ENCODE results near the gene WDFY3. TPM values are rescaled to one million over a fixed set of nuclear protein-coding genes. Genes with fewer than 3 reads are reported as not detected.

WDFY3 gene
- total RNA-seq, 1 donor from 2014 or later, result 55.8 TPM

GRCh38 chr4:84639145-84639544 is 327.3 kb downstream of the WDFY3 start:
- H3K27me3 Mint-ChIP-seq (ENCODE audit: insufficient read depth, low read depth), result no peaks in the 10 kb centered on the region
- Histone ChIP-seq H3K27me3 (no peaks in the 10 kb centered on the region), H3K79me2 (ENCODE audit: low read depth) (no peaks in the 10 kb centered on the region), H3K9ac (no peak overlapping the region), H3K4me2 (no peak overlapping the region), H3F3A (ENCODE audit: low read depth) (no peaks in the 10 kb centered on the region), H3K27ac (no peak overlapping the region), H2AFZ (replicated peaks) (no peak overlapping the region), H3K9me3 (ENCODE audit: low read depth) (no peaks in the 10 kb centered on the region), H3K36me3 (no peaks in the 10 kb centered on the region), H3K4me3 (no peak overlapping the region), H4K20me1 (ENCODE audit: low read depth) (no peaks in the 10 kb centered on the region), H3K4me1 (peaks cover 7% of the 10 kb centered on the region)
- H3K27ac Mint-ChIP-seq, result no peak overlapping the region
- peaks cover 6% of the 10 kb centered on the region for H3K4me1 Mint-ChIP-seq
- no peak for DNase-seq (ENCODE audit: low spot score)
- TF ChIP-seq EZH2 (IDR thresholded peaks at IDR 0.05) (no peak), EZH2phosphoT487 (IDR thresholded peaks at IDR 0.05) (no peak)
- TF ChIP-seq, protein P1, sequence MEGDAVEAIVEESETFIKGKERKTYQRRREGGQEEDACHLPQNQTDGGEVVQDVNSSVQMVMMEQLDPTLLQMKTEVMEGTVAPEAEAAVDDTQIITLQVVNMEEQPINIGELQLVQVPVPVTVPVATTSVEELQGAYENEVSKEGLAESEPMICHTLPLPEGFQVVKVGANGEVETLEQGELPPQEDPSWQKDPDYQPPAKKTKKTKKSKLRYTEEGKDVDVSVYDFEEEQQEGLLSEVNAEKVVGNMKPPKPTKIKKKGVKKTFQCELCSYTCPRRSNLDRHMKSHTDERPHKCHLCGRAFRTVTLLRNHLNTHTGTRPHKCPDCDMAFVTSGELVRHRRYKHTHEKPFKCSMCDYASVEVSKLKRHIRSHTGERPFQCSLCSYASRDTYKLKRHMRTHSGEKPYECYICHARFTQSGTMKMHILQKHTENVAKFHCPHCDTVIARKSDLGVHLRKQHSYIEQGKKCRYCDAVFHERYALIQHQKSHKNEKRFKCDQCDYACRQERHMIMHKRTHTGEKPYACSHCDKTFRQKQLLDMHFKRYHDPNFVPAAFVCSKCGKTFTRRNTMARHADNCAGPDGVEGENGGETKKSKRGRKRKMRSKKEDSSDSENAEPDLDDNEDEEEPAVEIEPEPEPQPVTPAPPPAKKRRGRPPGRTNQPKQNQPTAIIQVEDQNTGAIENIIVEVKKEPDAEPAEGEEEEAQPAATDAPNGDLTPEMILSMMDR (IDR thresholded peaks at IDR 0.05), result no peak
- peaks cover 7% of the 10 kb centered on the region for H3K36me3 Mint-ChIP-seq
- no peak overlapping the region for H3K4me3 Mint-ChIP-seq
- no peaks in the 10 kb centered on the region for H3K9me3 Mint-ChIP-seq

GRCh38 chr4:84638092-84638491 is 328.4 kb downstream of the WDFY3 start:
- no peak overlapping the region for H3K27ac ChIP-seq

GRCh38 chr4:84634961-84635360 is 331.5 kb downstream of the WDFY3 start:
- Mint-ChIP-seq H3K4me3 (no peak overlapping the region), H3K27me3 (ENCODE audit: insufficient read depth, low read depth) (no peaks in the 10 kb centered on the region), H3K27ac (no peak overlapping the region), H3K9me3 (no peaks in the 10 kb centered on the region), H3K36me3 (peaks cover 5% of the 10 kb centered on the region), H3K4me1 (no peaks in the 10 kb centered on the region)
- H3F3A ChIP-seq (ENCODE audit: low read depth), result no peaks in the 10 kb centered on the region
- H3K27ac ChIP-seq, result no peak overlapping the region
- DNase-seq (ENCODE audit: low spot score), result no peak
- no peaks in the 10 kb centered on the region for H3K79me2 ChIP-seq (ENCODE audit: low read depth)
- TF ChIP-seq EZH2 (IDR thresholded peaks at IDR 0.05), result no peak
- TF ChIP-seq, protein P1 (IDR thresholded peaks at IDR 0.05), result no peak
- TF ChIP-seq EZH2phosphoT487 (IDR thresholded peaks at IDR 0.05), result no peak
- no peaks in the 10 kb centered on the region for H4K20me1 ChIP-seq (ENCODE audit: low read depth)
- H3K9ac ChIP-seq, result no peak overlapping the region
- H3K4me1 ChIP-seq, result no peaks in the 10 kb centered on the region
- no peak overlapping the region for H3K4me3 ChIP-seq
- H3K27me3 ChIP-seq, result no peaks in the 10 kb centered on the region
- no peaks in the 10 kb centered on the region for H3K36me3 ChIP-seq
- H3K4me2 ChIP-seq, result no peak overlapping the region
- no peaks in the 10 kb centered on the region for H3K9me3 ChIP-seq (ENCODE audit: low read depth)
- no peak overlapping the region for H2AFZ ChIP-seq (replicated peaks)

More at GRCh38 chr4:84638092-84638491, 328.4 kb downstream of the WDFY3 start:
- peaks cover 5% of the 10 kb centered on the region for H3K36me3 Mint-ChIP-seq
- no peaks in the 10 kb centered on the region for H3K4me1 ChIP-seq
- no peak overlapping the region for H3K4me3 ChIP-seq
- no peak for DNase-seq (ENCODE audit: low spot score)
- H3F3A ChIP-seq (ENCODE audit: low read depth), result no peaks in the 10 kb centered on the region
- H3K79me2 ChIP-seq (ENCODE audit: low read depth), result no peaks in the 10 kb centered on the region
- H4K20me1 ChIP-seq (ENCODE audit: low read depth), result no peaks in the 10 kb centered on the region
- H3K9ac ChIP-seq, result no peak overlapping the region
- no peaks in the 10 kb centered on the region for H3K36me3 ChIP-seq
- TF ChIP-seq EZH2 (IDR thresholded peaks at IDR 0.05) (no peak), EZH2phosphoT487 (IDR thresholded peaks at IDR 0.05) (no peak)
- TF ChIP-seq, protein P1 (IDR thresholded peaks at IDR 0.05), result no peak
- H3K9me3 Mint-ChIP-seq, result no peaks in the 10 kb centered on the region
- H3K27me3 Mint-ChIP-seq (ENCODE audit: insufficient read depth, low read depth), result no peaks in the 10 kb centered on the region
- no peaks in the 10 kb centered on the region for H3K9me3 ChIP-seq (ENCODE audit: low read depth)
- no peak overlapping the region for H3K4me3 Mint-ChIP-seq
- no peaks in the 10 kb centered on the region for H3K4me1 Mint-ChIP-seq
- H3K27me3 ChIP-seq, result no peaks in the 10 kb centered on the region
- H3K27ac Mint-ChIP-seq, result no peak overlapping the region
- no peak overlapping the region for H2AFZ ChIP-seq (replicated peaks)
- H3K4me2 ChIP-seq, result no peak overlapping the region
